ENCODE results near the gene ASB11.
"Not testable (repeated sequence)": the region's sequence is repeated elsewhere in the genome, so short reads cannot be mapped to it uniquely, and the experiment has no call there.

The ASB11 gene

GRCh38 chrX:15315509-15315908, at the start of gene ASB11:
Gene ASB11 (minus strand): TSS chrX:15315640. CDS start chrX:15315605, 35 bp downstream.
- no peak for DNase-seq

- no peak for DNase-seq
These were observed 44.3 kb upstream of the ASB11 start for GRCh38 chrX:15359701-15360100.

DNA sequence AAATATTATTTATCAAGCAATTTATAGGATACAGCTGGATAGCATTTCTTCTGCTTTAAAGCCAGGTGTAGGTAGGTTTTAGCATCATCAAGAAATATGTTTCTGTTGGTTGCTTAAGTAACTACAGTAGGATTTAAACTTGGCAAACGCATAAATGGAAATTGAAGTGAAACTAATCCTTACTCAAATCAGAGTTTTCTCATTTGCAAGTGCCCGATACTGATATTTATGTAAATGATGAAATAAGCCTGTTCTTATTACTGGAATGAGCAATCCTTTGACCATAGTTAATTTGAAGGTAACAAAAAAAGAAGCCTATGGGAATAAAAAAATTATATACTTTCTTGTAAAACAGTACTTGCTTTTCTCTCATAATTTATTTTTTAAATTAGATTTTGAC, 43.1 kb upstream of the ASB11 start:
- no peak for DNase-seq

- no peak for DNase-seq
These were observed 41.0 kb upstream of the ASB11 start for GRCh38 chrX:15356444-15356843.

- peak in 1 of 3 experiments; percentile 16 for DNase-seq
These were observed 35.0 kb upstream of the ASB11 start for GRCh38 chrX:15350329-15350996.

DNA sequence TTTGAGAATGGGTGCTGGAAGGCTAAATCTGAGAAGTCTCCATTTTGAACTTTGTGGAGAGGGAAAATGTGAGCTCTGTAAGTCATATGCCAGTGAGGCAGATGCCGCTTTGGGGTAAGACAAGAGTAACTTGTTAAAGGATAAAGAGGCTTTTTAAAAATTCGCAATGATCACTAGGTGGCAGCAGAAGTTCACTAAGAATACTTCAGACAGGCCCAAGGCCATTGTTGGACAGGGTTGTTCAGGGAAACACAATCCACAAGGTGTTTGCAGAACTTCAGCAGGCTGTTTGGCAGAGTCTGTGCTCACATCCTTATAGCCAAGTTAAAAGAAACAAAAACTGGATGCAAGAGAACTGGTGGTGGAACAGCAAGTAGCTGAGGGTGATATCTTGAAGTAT, 33.6 kb upstream of the ASB11 start:
- peak; percentile 51 to 90 (median 62) for DNase-seq

- no peak for DNase-seq
These were observed 30.5 kb upstream of the ASB11 start for GRCh38 chrX:15345976-15346375.

GRCh38 chrX:15344106-15344505, 28.7 kb upstream of the ASB11 start:
- DNase-seq: peak in 2 of 3 experiments; percentile 37 to 81

- peak in 1 of 3 experiments; percentile 34 for DNase-seq
These were observed 27.6 kb upstream of the ASB11 start for GRCh38 chrX:15343075-15343476.

GRCh38 chrX:15340867-15341266, 25.4 kb upstream of the ASB11 start:
- DNase-seq: no peak

GRCh38 chrX:15336023-15336413, 20.6 kb upstream of the ASB11 start:
- DNase-seq: peak in 2 of 3 experiments; percentile 62 to 88

- peak; percentile 96 to 99 (median 99) for DNase-seq
These were observed 19.9 kb upstream of the ASB11 start, which contains the start of gene PIGA for GRCh38 chrX:15335135-15336022. Gene PIGA (minus strand): TSS chrX:15335523. CDS start chrX:15331930, 3,593 bp downstream.

GRCh38 chrX:15334561-15334960, 19.1 kb upstream of the ASB11 start:
- no peak for DNase-seq

DNA sequence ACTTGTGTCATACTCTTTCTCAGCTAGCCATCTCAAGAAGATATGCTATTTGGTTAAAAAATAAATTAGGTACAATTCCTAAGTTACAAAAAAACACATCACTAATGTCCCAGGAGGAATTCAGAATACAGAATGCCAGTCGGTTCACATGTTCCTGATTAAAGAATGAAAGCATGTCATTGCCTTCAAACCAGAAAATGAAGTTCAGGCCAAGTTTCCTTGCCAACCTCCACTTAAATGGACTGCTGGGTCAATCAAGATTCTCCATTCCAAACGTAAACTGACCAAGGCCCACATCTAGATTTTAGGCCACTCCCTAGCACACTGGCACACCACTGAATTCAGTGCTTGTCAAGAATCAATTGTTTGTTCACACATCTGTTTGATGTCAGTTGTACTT, 13.4 kb upstream of the ASB11 start:
- no peak for DNase-seq

- no peak for DNase-seq
These were observed 12.7 kb upstream of the ASB11 start for GRCh38 chrX:15328131-15328530.

DNA sequence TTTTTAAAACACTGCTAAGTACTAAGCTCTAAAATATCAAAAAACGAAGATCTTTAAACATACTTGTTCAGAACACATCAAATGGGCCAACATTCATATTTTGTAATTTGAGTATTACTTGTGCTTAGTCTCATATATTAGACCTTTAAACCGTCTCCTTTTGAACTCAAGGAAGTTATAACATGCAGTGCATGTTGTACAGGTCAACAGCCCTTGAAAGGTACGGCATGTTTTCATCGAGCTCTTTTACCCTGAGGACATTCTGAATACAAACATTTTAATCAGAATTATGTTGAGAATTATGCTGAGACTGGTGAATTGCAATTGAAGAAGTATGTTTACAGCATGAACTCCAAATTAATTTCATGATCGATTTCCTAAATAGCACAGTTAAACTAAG, 7.0 kb upstream of the ASB11 start:
- no peak for DNase-seq

DNA sequence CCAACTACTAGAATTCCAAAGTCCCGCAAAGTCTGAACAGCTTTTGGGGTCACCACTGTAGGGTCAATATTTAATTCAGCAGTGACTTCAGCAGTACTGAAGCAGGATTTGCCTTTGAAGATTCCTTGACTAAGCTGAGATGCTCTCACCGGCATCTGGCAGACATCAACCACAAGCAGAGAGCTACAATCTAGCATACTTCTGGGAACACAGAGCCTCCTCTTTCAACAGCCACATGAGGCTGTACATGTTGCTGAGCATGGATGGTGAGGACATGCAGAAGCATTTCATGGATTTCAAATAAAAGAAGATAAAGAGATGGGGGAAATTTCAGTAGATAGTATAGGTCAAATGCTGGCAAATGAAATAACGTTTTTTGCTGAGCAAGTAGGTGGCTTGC, 6.6 kb upstream of the ASB11 start:
- no peak for DNase-seq

GRCh38 chrX:15321447-15321846, 6.0 kb upstream of the ASB11 start:
- no peak for DNase-seq

DNA sequence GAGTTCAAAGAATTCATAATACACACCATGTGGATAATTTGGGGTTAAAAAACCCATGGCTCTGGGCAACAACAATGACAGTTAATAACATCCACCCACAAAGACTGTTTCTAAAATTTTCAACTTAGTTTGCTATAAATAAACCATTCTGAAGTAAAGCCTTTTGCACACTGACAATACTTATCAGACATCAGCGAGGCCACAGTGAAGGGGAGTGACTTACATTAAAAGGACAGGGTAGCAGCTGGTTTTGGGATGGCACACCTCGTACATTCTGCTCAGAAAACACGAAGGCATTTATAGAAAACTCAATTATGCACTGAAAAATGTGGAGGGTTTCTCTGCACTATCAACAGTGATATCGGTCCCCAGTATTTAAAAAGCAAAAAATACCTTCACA, 4.9 kb upstream of the ASB11 start:
- no peak for DNase-seq

GRCh38 chrX:15319075-15319474, 3.6 kb upstream of the ASB11 start:
- no peak for DNase-seq

GRCh38 chrX:15314472-15314871, 968 bp downstream of the ASB11 start:
- DNase-seq: no peak

GRCh38 chrX:15311119-15311518, 4.3 kb downstream of the ASB11 start:
- no peak for DNase-seq

- peak in 2 of 3 experiments; percentile 57 to 89 for DNase-seq
These were observed 5.3 kb downstream of the ASB11 start for GRCh38 chrX:15310117-15310516.

- DNase-seq: not testable (repeated sequence)
These were observed 9.5 kb downstream of the ASB11 start for GRCh38 chrX:15305899-15306298.
